ENCODE results near the gene RAB8A. TPM values are rescaled to one million over a fixed set of nuclear protein-coding genes. Genes with fewer than 3 reads are reported as not detected.

Gene RAB8A
- total and polyA plus RNA-seq, 8 donors, result 12.0 to 40.8 (median 23.1) TPM

DNA sequence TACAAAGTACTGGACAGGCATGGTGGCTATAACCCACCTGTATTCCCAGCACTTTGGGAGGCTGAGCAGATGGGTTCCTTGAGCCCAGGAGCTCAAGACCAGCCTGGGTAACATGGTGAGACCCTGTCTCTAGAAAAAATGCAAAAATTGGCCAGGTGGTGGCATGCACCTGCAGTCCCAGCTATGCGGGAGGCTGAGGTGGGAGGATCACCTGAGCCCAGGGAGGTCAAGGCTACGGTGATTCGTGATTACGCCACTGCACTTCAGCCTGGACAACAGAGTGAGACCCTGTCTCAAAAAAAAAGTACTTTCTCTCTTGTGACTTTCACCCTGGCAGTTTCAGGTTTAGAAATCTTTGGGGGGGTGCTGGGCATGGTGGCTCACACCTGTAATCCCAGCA lies 11.2 kb upstream of the RAB8A start:
- TF ChIP-seq, protein P1, sequence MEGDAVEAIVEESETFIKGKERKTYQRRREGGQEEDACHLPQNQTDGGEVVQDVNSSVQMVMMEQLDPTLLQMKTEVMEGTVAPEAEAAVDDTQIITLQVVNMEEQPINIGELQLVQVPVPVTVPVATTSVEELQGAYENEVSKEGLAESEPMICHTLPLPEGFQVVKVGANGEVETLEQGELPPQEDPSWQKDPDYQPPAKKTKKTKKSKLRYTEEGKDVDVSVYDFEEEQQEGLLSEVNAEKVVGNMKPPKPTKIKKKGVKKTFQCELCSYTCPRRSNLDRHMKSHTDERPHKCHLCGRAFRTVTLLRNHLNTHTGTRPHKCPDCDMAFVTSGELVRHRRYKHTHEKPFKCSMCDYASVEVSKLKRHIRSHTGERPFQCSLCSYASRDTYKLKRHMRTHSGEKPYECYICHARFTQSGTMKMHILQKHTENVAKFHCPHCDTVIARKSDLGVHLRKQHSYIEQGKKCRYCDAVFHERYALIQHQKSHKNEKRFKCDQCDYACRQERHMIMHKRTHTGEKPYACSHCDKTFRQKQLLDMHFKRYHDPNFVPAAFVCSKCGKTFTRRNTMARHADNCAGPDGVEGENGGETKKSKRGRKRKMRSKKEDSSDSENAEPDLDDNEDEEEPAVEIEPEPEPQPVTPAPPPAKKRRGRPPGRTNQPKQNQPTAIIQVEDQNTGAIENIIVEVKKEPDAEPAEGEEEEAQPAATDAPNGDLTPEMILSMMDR (IDR thresholded peaks at IDR 0.05), result no peak
- H3K36me3 ChIP-seq, result peaks cover 2 to 37% (median 7%) of the 10 kb centered on the region in 3 donors
- no peak overlapping the region for H3K4me3 ChIP-seq
- no peak for DNase-seq
- 92 to 96% methylated on average over 4 of the region's 4 CpGs for WGBS, 2 donors
- FAIRE-seq, result no peak
- H3K4me1 ChIP-seq, result no peaks in the 10 kb centered on the region
- intact Hi-C loops (cut with DNase I), result no loop called here
- H3K27me3 ChIP-seq, result no peaks in the 10 kb centered on the region
- no peaks in the 10 kb centered on the region for H3K9me3 ChIP-seq
- no peak overlapping the region for H3K27ac ChIP-seq
- no peak for ATAC-seq

DNA sequence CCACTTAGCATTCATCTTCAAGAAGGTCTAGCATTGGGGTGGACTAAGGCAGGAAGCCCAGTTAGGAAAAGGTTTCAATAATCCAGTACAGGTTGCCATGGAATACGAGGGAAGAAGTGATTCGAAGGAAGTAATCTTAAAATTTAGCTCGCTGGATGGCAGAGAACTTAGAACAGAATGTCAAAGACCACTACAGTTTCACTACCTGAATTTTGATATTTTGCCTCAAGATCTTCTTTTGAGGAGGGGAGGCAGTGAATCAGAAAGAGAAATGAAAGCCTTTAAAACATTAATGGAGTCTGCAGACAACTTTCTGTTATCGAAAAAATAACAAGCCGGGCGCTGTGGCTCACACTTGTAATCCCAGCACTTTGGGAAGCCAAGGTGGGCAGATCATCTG lies 7.0 kb upstream of the RAB8A start:
- WGBS, 2 donors, result 93 to 96% methylated on average over 6 of the region's 6 CpGs
- TF ChIP-seq, protein P1 (IDR thresholded peaks at IDR 0.05), result no peak
- intact Hi-C loops (cut with DNase I), result no loop called here

DNA sequence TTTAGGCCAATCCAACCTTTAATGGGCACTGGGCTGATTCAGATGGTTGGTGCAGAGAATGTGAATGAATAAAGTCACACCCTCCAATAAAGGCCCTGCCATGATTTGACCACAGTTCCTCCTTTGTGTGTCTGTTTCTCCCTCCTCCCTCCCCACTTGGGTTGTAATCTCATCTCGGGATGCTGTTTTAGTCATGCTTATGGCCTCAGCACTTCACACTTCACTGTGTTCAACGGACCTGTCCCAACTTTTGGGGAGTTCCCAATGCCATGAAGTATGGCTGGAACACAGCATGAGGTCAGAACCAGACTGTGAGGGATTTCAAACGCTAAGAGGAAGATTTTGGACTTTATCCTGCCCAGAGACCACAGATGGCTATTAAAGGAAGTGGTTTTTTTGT lies 5.6 kb upstream of the RAB8A start:
- WGBS, 2 donors, result 31 to 37% methylated on average over 3 of the region's 3 CpGs
- FAIRE-seq (no peak), DNase-seq (no peak)

More for the DNA sequence above, 7.0 kb upstream of the RAB8A start:
- no peaks in the 10 kb centered on the region for H3K27me3 ChIP-seq
- DNase-seq (no peak), ATAC-seq (no peak), FAIRE-seq (no peak)
- no peak overlapping the region for H3K27ac ChIP-seq
- no peak overlapping the region for H3K4me3 ChIP-seq
- no peaks in the 10 kb centered on the region for H3K4me1 ChIP-seq
- peaks cover 0 to 33% (median 7%) of the 10 kb centered on the region in 3 donors for H3K36me3 ChIP-seq
- H3K9me3 ChIP-seq, result no peaks in the 10 kb centered on the region

DNA sequence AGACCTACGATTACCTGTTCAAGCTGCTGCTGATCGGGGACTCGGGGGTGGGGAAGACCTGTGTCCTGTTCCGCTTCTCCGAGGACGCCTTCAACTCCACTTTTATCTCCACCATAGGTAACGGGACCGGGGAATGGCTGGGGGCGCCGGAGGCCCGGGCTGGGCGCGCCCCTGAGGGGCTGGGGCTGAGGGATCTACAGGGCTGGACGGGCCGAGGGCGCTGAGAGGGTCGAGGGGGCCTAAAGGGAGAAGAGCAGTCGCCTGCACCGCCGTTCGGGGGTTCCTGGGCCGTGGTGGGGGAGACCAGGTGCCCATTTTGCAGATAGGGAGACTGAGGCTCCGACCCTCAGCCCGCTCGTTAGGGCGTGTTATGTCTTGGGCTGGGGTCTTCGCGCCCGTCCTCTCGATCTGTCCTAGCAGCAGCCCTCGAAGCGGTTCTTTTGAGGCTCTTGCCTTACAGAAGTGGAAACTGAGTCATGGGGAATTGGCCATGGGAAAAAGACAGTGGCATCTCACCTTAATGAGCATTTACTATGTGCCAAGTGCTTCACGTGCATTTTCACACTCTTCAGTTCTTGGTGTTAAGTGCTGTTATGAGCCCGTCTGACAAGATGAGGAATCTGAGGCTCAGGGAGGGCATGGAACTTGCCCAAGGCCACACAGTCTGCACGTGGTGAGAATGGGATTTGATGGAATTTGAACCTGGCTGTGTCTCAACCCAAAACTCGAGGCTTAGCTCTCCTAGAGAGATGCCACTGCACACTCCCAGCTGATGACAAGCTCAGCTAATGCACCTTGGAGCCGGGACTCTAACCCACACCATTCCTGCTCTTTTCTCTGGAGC lies 442 bp downstream of the RAB8A start:
- TF ChIP-seq, protein P1 (IDR thresholded peaks at IDR 0.05), result no peak
- 2% methylated on average over 37 of the region's 37 CpGs for WGBS, 2 donors
- ATAC-seq (peak in 2 of 4 donors; percentile 0 to 1), DNase-seq (peak in 2 of 6 donors; percentile 19 to 23), FAIRE-seq (no peak)
- intact Hi-C loops (cut with DNase I), result no loop called here
- Histone ChIP-seq H3K27me3 (no peaks in the 10 kb centered on the region), H3K36me3 (no peaks in the 10 kb centered on the region), H3K9me3 (no peaks in the 10 kb centered on the region), H3K4me3 (peak overlapping the region; percentile 76 to 91 (median 84)), H3K27ac (peak overlapping the region; percentile 79 to 89 (median 84)), H3K4me1 (peaks cover 9 to 20% (median 11%) of the 10 kb centered on the region in 3 donors)

More for the DNA sequence above, 5.6 kb upstream of the RAB8A start:
- Histone ChIP-seq H3K27ac (no peak overlapping the region), H3K27me3 (no peaks in the 10 kb centered on the region), H3K36me3 (peaks cover 0 to 23% (median 4%) of the 10 kb centered on the region in 3 donors), H3K9me3 (no peaks in the 10 kb centered on the region), H3K4me3 (no peak overlapping the region), H3K4me1 (peaks cover 0 to 4% (median 0%) of the 10 kb centered on the region in 3 donors)
- TF ChIP-seq, protein P1 (IDR thresholded peaks at IDR 0.05), result no peak
- intact Hi-C loops (cut with DNase I), result no loop called here
- no peak for ATAC-seq

DNA sequence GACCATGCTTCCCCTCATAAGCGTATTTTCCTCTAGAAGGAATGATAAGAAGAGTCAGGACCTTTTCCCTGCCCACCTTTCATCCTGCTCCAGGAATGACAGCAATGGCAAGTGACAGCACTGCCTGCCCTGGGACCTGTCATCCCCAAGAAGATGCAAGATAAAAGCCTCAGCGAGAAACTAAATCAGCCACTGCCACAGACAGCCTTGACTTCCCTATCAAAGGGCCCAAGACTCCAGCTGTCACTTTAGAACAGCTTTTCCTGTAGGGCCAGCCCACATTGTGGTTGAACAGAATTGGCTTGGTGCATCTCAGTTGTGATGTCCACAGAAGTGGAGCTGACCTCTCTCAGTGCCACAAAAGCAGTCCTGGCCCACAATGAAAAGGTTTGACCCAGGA lies 1.1 kb downstream of the RAB8A start:
- TF ChIP-seq, protein P1 (IDR thresholded peaks at IDR 0.05), result no peak
- DNase-seq (peak in 1 of 6 donors; percentile 12), ATAC-seq (no peak), FAIRE-seq (no peak)
- Histone ChIP-seq H3K4me1 (peaks cover 9 to 20% (median 11%) of the 10 kb centered on the region in 3 donors), H3K4me3 (peak overlapping the region in 3 of 4 donors; percentile 76 to 91 (median 85)), H3K27ac (no peak overlapping the region), H3K27me3 (no peaks in the 10 kb centered on the region), H3K9me3 (no peaks in the 10 kb centered on the region), H3K36me3 (no peaks in the 10 kb centered on the region)
- WGBS, 2 donors, result 9 to 21% methylated on average over 2 of the region's 2 CpGs
- intact Hi-C loops (cut with DNase I), result no loop called here

Data from pancreas (tissue), 10 donors.